ENCODE measurements around the gene TIRAP.

DNA sequence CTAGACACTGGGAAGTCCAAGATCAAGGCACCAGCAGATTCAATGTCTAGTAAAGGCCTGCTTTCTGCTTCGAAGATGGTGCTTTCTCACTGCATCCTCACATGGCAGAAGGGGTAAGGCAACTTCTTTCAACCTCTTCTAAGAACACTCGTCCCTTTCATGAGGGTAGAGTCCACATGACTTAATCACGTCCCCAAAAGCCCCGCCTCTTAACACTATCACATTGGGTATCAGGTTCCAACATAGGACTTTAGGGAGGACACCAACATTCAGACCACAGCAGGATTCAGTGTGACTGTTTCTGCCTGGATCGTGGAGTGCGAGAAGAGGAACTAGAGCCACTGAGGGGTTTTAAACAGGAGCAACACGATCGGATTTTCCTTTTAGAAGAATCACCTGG is 3.7 kb upstream of the TIRAP start:
- TF ChIP-seq, protein P1, sequence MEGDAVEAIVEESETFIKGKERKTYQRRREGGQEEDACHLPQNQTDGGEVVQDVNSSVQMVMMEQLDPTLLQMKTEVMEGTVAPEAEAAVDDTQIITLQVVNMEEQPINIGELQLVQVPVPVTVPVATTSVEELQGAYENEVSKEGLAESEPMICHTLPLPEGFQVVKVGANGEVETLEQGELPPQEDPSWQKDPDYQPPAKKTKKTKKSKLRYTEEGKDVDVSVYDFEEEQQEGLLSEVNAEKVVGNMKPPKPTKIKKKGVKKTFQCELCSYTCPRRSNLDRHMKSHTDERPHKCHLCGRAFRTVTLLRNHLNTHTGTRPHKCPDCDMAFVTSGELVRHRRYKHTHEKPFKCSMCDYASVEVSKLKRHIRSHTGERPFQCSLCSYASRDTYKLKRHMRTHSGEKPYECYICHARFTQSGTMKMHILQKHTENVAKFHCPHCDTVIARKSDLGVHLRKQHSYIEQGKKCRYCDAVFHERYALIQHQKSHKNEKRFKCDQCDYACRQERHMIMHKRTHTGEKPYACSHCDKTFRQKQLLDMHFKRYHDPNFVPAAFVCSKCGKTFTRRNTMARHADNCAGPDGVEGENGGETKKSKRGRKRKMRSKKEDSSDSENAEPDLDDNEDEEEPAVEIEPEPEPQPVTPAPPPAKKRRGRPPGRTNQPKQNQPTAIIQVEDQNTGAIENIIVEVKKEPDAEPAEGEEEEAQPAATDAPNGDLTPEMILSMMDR (IDR thresholded peaks at IDR 0.05): no peak
- no peak for TF ChIP-seq POLR2A (IDR thresholded peaks at IDR 0.05)
